HepG2 (cell line): Measurements from ENCODE around the gene SLC2A11. TPM values are rescaled to one million over a fixed set of nuclear protein-coding genes. Genes with fewer than 3 reads are reported as not detected.
A peak's percentile ranks its signal among the peaks of the same experiment; 100 is the strongest.

Source experiments
- ARID3A ChIP-seq: IDR thresholded peaks from 2 replicates; pipeline ENCODE4 v1.6.1; 2012; ENCODE audit warnings: low read depth, low read length, improper control_type of control experiment
- BCL6 ChIP-seq: IDR thresholded peaks from 2 replicates; pipeline ENCODE4 v1.6.1; 2016; ENCODE audit warnings: missing genetic modification reagents, missing compliant biosample characterization
- BRCA1 ChIP-seq: sonication (generic); formaldehyde crosslinking; IDR thresholded peaks from 2 replicates; pipeline ENCODE4 v1.4.0; 2020; ENCODE audit warnings: missing genetic modification reagents
- E2F1 ChIP-seq: sonication (generic); formaldehyde crosslinking; IDR thresholded peaks from 2 replicates; pipeline ENCODE4 v1.5.0; 2020; ENCODE audit warnings: missing genetic modification reagents
- NR1H2 ChIP-seq: sonication (generic); formaldehyde crosslinking; IDR thresholded peaks from 2 replicates; pipeline ENCODE4 v1.8.1; 2022; ENCODE audit warnings: low read depth, missing genetic modification reagents, borderline replicate concordance
- PCBP1 ChIP-seq: fragments of 200-400 bp; formaldehyde crosslinking; IDR thresholded peaks from 2 replicates; pipeline ENCODE4 v1.6.1; 2017; ENCODE audit warnings: mild to moderate bottlenecking, low read depth, low read length, borderline replicate concordance
- PTBP1 ChIP-seq: fragments of 200-400 bp; formaldehyde crosslinking; IDR thresholded peaks from 2 replicates; pipeline ENCODE4 v1.6.1; 2018; ENCODE audit warnings: low read length, low read depth; ENCODE audit not compliant: poor library complexity, severe bottlenecking
- RCOR2 ChIP-seq: IDR thresholded peaks from 2 replicates; pipeline ENCODE4 v1.6.1; 2016; ENCODE audit warnings: missing biosample characterization, missing genetic modification reagents
- RFXANK ChIP-seq: IDR thresholded peaks from 2 replicates; pipeline ENCODE4 v1.6.1; 2016
- SAP130 ChIP-seq: IDR thresholded peaks from 2 replicates; pipeline ENCODE4 v1.6.1; 2016; ENCODE audit warnings: low read depth
- SUZ12 ChIP-seq: fragments of 150-350 bp; IDR thresholded peaks from 2 replicates; pipeline ENCODE4 v1.6.1; 2014; ENCODE audit warnings: low read depth, low read length
- ZFP36 ChIP-seq: fragments of 150-350 bp; IDR thresholded peaks from 2 replicates; pipeline ENCODE4 v1.6.1; 2018; ENCODE audit warnings: borderline replicate concordance, low read length, low read depth; ENCODE audit not compliant: partially characterized antibody
- ZNF20 ChIP-seq: sonication (generic); formaldehyde crosslinking; IDR thresholded peaks from 2 replicates; pipeline ENCODE4 v1.4.0; 2020; ENCODE audit warnings: mild to moderate bottlenecking, moderate library complexity, missing genetic modification reagents
- ZNF224 ChIP-seq: sonication (generic); formaldehyde crosslinking; IDR thresholded peaks from 2 replicates; pipeline ENCODE4 v1.5.0; 2020; ENCODE audit warnings: mild to moderate bottlenecking, missing genetic modification reagents
- ZNF256 ChIP-seq: sonication (generic); formaldehyde crosslinking; conservative IDR thresholded peaks from 2 replicates; pipeline ENCODE4 v1.4.0; 2020; ENCODE audit warnings: missing genetic modification reagents
- ZNF281 ChIP-seq: sonication (generic); formaldehyde crosslinking; IDR thresholded peaks from 2 replicates; pipeline ENCODE4 v1.4.0; 2020; ENCODE audit warnings: missing genetic modification reagents, borderline replicate concordance
- ZNF282 ChIP-seq: fragments of 450-650 bp; IDR thresholded peaks from 2 replicates; pipeline ENCODE4 v1.6.1; 2018; ENCODE audit not compliant: partially characterized antibody
- ZNF558 ChIP-seq: sonication (generic); formaldehyde crosslinking; IDR thresholded peaks from 2 replicates; pipeline ENCODE4 v1.9.0; 2022; ENCODE audit warnings: mild to moderate bottlenecking, missing genetic modification reagents, borderline replicate concordance
- ZNF569 ChIP-seq: sonication (generic); formaldehyde crosslinking; IDR thresholded peaks from 2 replicates; pipeline ENCODE4 v1.5.0; 2020; ENCODE audit warnings: mild to moderate bottlenecking, missing genetic modification reagents, moderate library complexity, borderline replicate concordance
- ZNF605 ChIP-seq: sonication (generic); formaldehyde crosslinking; IDR thresholded peaks from 2 replicates; pipeline ENCODE4 v1.8.0; 2022; ENCODE audit warnings: mild to moderate bottlenecking, missing genetic modification reagents
- ZNF75D ChIP-seq: sonication (generic); formaldehyde crosslinking; IDR thresholded peaks from 2 replicates; pipeline ENCODE4 v1.8.1; 2023; ENCODE audit warnings: missing genetic modification reagents, mild to moderate bottlenecking, borderline replicate concordance
- ZNF780A ChIP-seq: sonication (generic); formaldehyde crosslinking; IDR thresholded peaks from 2 replicates; pipeline ENCODE4 v1.8.0; 2022; ENCODE audit warnings: mild to moderate bottlenecking, missing genetic modification reagents, moderate library complexity
- ZNF816 ChIP-seq: sonication (generic); formaldehyde crosslinking; IDR thresholded peaks from 2 replicates; pipeline ENCODE4 v1.8.0; 2022; ENCODE audit warnings: missing genetic modification reagents, mild to moderate bottlenecking, borderline replicate concordance
- polyA plus RNA-seq, 8 experiments: library from polyadenylated mRNA; depleted of rRNA in 3 of 8; stranded (reverse) in 7 of 8; unstranded in 1 of 8; fragments of >200 nt; fragmentation: Illumina TruSeq in 4 of 8; extraction: Trizol in 4 of 8; gene quantifications; 2 replicates each; pipeline versions ENCODE4 v1.2.1 to v1.2.3, GENCODE V29; 2011 to 2016; ENCODE audit warnings: low read depth in 4 of 8, missing spikeins in 1 of 8, mixed read lengths in 1 of 8; ENCODE audit not compliant: insufficient read depth in 1 of 8
- total RNA-seq, 5 experiments: library from RNA; depleted of rRNA; stranded (reverse); fragments of >200 nt; fragmentation: Illumina TruSeq; extraction: Trizol; gene quantifications; 2 replicates each; pipeline ENCODE4 v1.2.3, GENCODE V29; 2016; ENCODE audit warnings: low read depth in 1 of 5
- TF ChIP-seq, protein P1 (sequence below): sonication (generic); formaldehyde crosslinking; IDR thresholded peaks from 2 replicates; pipeline ENCODE4 v1.5.1; 2020; ENCODE audit warnings: missing genetic modification reagents, mild to moderate bottlenecking, borderline replicate concordance

Gene SLC2A11
- total and polyA plus RNA-seq, 2 of the 13 experiments (the other 11 are each of a cell fraction or from before 2014, with no cell fraction given) = 15.2 to 15.4 TPM

DNA sequence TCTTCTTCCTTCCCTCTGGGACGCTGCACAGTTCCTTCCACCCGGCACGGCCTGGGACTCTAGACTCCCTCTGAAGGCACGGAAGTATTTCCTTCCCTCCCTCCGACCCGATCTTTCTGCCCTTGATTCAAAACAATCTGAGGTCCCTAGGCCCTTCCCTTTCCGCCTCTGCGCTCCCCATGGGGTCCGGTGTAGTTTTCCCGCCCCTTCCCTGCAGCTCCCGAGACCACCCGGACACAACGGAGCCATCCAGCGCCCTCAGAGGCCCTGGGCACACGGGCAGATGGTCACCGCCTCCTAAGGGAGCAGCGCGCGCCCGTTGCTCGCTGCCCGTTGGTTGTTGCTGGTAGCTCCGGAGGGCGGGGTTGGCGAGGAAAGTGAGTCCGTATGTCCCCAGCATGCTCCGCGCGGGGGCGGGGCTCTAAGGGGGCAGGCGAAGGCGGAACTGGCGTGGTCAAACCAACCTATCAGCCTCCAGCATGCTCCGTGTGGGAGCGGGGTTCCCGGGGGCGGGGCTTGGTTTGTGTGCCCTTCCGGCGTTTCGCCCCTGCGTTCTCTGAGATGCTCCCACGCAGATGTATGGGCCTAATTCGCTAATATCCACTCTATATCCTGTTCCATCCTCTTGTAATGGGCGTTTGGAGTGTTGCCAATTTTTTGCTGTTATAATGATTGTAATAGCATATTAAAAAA, 56.1 kb downstream of the SLC2A11 start (continued):
- TF ChIP-seq ZNF558 (CRISPR knock-in tag) (no peak), ZNF256 (CRISPR knock-in tag) (no peak; the same call in 1 of the 2 replicates), BRCA1 (CRISPR knock-in tag) (no peak; the same call in 1 of the 2 replicates), NR1H2 (CRISPR knock-in tag) (no peak), E2F1 (CRISPR knock-in tag) (peak; percentile 74; the same call in 1 of the 2 replicates), ZNF75D (CRISPR knock-in tag) (no peak), ZNF281 (CRISPR knock-in tag) (no peak), ZNF816 (CRISPR knock-in tag) (no peak), ZNF605 (CRISPR knock-in tag) (peak; percentile 86), ZNF20 (CRISPR knock-in tag) (no peak), RCOR2 (CRISPR knock-in tag) (no peak), ZNF282 (no peak), BCL6 (CRISPR knock-in tag) (no peak), RFXANK (CRISPR knock-in tag) (no peak; the same call in 1 of the 2 replicates), PCBP1 (no peak), ARID3A (no peak), PTBP1 (no peak), ZNF569 (CRISPR knock-in tag) (no peak), ZNF780A (peak; percentile 54; the same call in 1 of the 2 replicates), ZNF224 (CRISPR knock-in tag) (no peak; the same call in 1 of the 2 replicates), SUZ12 (no peak), SAP130 (peak; percentile 91), ZFP36 (no peak)
- TF ChIP-seq, protein P1, sequence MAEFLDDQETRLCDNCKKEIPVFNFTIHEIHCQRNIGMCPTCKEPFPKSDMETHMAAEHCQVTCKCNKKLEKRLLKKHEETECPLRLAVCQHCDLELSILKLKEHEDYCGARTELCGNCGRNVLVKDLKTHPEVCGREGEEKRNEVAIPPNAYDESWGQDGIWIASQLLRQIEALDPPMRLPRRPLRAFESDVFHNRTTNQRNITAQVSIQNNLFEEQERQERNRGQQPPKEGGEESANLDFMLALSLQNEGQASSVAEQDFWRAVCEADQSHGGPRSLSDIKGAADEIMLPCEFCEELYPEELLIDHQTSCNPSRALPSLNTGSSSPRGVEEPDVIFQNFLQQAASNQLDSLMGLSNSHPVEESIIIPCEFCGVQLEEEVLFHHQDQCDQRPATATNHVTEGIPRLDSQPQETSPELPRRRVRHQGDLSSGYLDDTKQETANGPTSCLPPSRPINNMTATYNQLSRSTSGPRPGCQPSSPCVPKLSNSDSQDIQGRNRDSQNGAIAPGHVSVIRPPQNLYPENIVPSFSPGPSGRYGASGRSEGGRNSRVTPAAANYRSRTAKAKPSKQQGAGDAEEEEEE (CRISPR knock-in tag) = no peak
